ES-I3 (cell line): Measurements from ENCODE around the gene TJP2.

Experiments used
- H3K36me3 ChIP-seq: 2 replicates; pipeline ENCODE4 v1.6.1; 2013; ENCODE audit warnings: mild to moderate bottlenecking, low read length, control low read depth, moderate library complexity; ENCODE audit not compliant: insufficient read depth
- H3K4me1 ChIP-seq: 2 replicates; pipeline ENCODE4 v1.6.1; 2013; ENCODE audit warnings: mild to moderate bottlenecking, control low read depth, low read length; ENCODE audit not compliant: insufficient read depth
- H3K9ac ChIP-seq: 2 replicates; pipeline ENCODE4 v1.6.1; 2013; ENCODE audit warnings: low read depth, mild to moderate bottlenecking, low read length, moderate library complexity
- H3K9me3 ChIP-seq: 2 replicates; pipeline ENCODE4 v1.6.1; 2013; ENCODE audit warnings: mild to moderate bottlenecking, low read length, moderate library complexity; ENCODE audit not compliant: control insufficient read depth, insufficient read depth

TJP2 gene

DNA sequence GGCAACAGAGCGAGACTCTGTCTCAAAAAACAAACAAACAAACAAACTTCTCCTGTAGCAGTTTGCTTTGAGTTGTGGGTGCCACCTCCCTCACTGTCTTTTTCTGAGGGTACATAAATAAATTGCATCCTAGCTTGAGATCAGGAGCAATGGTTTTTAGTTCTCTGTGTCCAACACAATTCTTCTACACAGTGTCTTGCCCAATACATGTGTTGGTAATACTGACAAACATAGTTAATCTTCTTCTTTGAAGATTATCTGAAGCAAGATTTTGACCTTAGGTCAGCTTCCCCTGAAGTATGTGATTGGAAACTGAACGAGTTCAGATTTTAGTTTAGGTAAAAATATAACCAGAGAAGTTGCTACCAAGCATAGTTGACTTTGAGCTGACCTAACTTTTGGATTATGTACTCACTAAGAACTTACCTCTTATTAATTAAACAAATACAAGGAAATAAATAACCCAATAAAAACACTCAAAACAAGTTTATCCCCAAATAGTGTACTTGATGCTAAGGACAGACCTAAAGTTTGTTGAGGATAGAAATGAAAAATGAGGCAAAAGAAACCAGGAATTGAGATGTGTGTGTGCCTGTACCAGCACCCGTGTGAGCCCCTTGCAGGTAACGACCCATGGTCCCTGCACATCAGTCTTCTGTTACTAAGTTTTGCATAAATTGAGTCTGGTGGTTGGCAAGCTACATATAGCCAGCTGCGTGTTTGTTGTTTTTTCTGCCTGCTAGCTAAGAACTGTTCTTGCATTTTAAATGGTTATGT lies 16.2 kb downstream of the TJP2 start:
- Histone ChIP-seq H3K9ac (no peak overlapping the region), H3K9me3 (no peaks in the 10 kb centered on the region), H3K36me3 (no peaks in the 10 kb centered on the region), H3K4me1 (peaks cover 4% of the 10 kb centered on the region; the same call in 1 of the 2 replicates)

DNA sequence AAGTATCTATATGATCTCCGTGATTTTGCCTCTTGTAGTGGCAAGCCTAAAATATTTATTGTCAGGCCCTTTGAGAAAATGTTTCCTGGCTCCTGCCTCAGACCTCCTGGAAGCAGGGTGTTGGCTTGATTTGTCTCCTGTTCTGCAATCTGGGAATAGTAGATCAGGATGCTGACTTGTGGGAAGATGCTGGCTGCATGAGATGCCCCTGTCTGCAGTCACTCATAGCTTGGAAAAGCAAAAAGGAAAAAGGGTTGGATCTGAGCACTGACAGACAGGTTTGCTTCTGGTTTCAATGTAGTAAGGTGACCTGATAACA lies 16.7 kb downstream of the TJP2 start:
- peaks cover 4% of the 10 kb centered on the region; the same call in 1 of the 2 replicates for H3K4me1 ChIP-seq
- no peaks in the 10 kb centered on the region for H3K36me3 ChIP-seq
- no peak overlapping the region for H3K9ac ChIP-seq
- H3K9me3 ChIP-seq = no peaks in the 10 kb centered on the region

DNA sequence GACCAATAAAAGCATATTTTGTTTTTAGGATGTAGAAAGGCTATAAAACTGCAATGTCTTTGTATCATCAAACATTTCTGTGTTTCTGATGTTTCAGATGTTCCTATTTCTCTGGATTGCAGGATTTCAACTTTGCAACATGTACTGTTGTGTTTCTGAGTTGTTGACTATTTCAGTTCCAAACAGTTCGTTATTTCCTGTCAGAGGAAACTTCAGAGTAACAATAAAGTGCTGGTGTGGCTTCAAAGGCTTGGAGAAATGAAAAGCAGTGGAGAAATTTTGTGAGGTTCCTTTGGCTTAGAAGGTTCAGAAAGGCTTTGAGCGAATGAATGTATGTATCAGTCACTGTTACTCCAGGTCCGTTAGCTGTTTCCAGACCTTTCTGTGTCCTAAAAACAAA lies 17.2 kb downstream of the TJP2 start:
- Histone ChIP-seq H3K36me3 (no peaks in the 10 kb centered on the region), H3K4me1 (peaks cover 4% of the 10 kb centered on the region; the same call in 1 of the 2 replicates), H3K9me3 (no peaks in the 10 kb centered on the region), H3K9ac (no peak overlapping the region)

DNA sequence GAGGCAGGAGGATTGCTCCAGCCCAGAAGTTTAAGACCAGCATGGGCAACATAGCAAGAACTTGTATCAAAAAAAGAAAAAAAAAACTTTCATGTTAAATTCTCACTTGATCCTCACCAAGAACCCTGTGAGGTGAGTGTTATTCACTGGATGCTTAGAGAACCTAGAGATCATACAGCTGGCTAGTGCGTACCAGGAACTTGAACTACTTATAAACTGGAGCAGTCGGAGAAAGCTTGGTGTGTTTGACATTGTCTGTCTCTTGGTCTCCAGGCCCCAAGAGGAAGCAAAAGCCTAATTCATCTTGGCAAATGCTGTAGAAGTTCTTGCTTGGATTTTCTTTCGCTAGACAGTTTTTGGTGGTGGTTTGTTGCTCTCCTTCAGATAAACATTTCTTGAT lies 18.1 kb downstream of the TJP2 start:
- no peaks in the 10 kb centered on the region for H3K9me3 ChIP-seq
- H3K36me3 ChIP-seq = no peaks in the 10 kb centered on the region
- no peak overlapping the region for H3K9ac ChIP-seq
- H3K4me1 ChIP-seq = peaks cover 4% of the 10 kb centered on the region; the same call in 1 of the 2 replicates

DNA sequence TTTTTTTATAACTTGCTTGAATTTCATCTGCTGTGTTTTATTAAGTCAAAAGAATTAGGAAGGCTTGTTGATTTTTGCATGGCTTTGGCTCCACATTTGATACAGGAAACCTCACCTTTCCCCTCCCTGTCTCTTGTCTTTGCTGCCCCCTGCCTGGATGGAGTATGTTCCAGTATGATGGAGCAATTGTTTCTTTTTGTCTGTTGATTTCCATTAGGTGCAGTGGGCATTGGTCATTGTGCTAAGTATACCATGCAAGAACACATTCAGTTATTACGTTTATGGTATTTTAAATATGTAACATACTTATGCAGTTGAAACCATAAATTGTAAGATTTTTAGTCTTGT lies 19.6 kb downstream of the TJP2 start:
- H3K4me1 ChIP-seq = peaks cover 4% of the 10 kb centered on the region; the same call in 1 of the 2 replicates
- no peaks in the 10 kb centered on the region for H3K9me3 ChIP-seq
- H3K36me3 ChIP-seq = no peaks in the 10 kb centered on the region
- H3K9ac ChIP-seq = no peak overlapping the region

DNA sequence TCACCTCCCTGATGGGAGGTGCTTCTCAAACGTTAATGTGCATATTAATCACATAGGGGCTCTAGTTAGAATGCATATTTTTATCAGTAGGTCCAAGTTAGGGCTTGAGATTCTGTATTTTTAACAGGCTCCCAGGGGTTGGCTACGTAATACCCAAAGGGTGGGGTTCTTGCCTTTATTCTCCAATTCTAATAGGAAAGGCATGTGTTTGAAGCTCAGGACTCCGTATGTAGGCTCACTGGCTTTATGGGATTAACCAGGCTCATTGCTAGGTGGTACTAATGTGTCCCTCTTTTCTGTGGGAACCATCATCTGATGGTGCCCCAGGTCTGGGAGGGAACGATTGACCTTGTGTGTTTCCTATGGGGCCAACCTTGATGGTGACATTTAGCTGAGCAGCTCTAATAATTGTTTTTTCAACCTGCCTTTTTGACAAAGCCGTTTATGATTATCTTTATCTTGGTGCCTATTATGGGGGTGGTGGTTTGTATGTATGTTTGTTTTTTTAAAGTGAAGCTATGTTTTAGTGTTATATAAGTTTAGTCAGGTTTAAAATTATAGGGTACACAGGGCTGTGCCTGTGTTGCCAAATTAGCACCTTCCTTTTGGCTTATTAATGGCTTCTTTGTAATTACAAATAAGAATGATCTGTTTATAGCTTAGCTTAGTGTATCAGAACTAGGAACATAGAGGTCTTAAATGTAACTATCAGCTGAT lies 20.8 kb downstream of the TJP2 start:
- H3K9ac ChIP-seq = no peak overlapping the region
- no peaks in the 10 kb centered on the region for H3K9me3 ChIP-seq
- H3K36me3 ChIP-seq = no peaks in the 10 kb centered on the region
- H3K4me1 ChIP-seq = peaks cover 11% of the 10 kb centered on the region

DNA sequence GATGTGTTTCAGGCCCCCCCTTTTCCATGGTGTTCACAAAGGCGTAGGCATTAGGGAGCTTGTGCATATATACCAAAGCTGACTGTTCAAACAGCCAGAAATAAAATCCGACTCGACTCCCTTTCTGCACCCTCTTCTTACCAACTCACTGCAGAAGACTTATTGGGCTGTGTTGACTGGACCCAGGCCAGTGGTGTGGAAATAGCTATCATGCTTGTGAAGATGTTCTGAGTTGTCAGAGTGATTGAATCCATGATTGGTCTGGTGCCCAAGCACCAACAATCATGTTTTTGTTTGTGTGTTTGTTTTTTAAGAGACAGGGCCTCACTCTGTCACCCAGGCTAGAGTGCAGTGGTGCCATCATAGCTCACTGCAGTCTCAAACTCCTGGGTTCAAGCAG lies 21.6 kb downstream of the TJP2 start:
- Histone ChIP-seq H3K9ac (no peak overlapping the region), H3K4me1 (peaks cover 17% of the 10 kb centered on the region), H3K9me3 (no peaks in the 10 kb centered on the region), H3K36me3 (no peaks in the 10 kb centered on the region)

DNA sequence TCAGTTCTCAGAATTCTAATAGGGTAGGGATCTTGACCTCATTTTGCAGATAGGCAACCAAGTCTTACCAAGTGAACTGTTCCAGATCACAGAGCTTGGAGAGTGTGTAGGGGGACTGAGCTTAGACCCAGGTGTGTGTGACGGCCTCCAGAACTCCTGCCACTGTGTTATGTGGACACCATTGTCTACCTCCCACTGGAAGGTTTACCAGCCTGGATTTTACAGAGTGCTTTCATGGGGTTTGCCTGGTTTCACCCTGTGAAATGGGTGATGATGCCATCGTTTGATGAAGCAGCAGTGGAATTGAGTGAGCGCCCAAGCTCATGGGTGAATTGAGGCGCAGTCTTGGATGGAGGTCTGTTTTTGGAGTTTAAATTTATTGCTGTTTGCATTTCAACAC lies 23.6 kb downstream of the TJP2 start:
- H3K9me3 ChIP-seq = no peaks in the 10 kb centered on the region
- peaks cover 19% of the 10 kb centered on the region for H3K4me1 ChIP-seq
- H3K9ac ChIP-seq = no peak overlapping the region
- no peaks in the 10 kb centered on the region for H3K36me3 ChIP-seq

DNA sequence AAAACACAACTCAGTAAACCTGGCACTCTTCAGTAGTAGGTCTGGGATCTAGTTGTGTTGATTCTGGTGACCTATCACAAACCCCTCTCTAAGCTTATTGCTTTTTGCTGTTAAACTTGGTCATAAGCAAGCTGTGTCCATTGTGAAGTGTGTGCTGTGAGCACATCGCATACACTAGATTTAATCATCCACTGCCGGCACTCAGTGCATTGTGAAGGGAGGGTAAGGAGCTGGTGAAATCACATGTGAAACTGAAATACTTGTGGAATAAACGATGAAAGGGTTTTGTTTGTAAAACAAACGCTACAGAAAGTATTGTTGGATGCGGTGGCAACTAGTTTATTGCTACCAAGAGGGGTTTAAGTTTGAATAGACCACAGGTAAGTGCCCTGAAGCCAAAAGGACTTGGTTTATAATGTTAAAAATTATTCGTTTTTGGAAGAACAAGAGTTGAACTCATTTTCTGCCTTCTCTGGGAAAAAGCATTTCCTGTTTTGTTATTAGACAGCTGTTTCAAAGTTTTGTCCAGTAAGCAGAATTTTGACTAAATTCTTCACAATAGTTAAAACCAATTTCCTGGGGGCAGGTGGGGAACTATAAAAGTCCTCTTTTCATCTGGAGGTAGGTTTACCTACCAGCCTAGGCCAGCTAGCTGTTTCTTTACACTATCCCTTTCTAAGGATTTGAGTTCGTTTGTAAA lies 24.6 kb downstream of the TJP2 start:
- Histone ChIP-seq H3K36me3 (no peaks in the 10 kb centered on the region), H3K9ac (no peak overlapping the region), H3K4me1 (peaks cover 19% of the 10 kb centered on the region), H3K9me3 (no peaks in the 10 kb centered on the region)

DNA sequence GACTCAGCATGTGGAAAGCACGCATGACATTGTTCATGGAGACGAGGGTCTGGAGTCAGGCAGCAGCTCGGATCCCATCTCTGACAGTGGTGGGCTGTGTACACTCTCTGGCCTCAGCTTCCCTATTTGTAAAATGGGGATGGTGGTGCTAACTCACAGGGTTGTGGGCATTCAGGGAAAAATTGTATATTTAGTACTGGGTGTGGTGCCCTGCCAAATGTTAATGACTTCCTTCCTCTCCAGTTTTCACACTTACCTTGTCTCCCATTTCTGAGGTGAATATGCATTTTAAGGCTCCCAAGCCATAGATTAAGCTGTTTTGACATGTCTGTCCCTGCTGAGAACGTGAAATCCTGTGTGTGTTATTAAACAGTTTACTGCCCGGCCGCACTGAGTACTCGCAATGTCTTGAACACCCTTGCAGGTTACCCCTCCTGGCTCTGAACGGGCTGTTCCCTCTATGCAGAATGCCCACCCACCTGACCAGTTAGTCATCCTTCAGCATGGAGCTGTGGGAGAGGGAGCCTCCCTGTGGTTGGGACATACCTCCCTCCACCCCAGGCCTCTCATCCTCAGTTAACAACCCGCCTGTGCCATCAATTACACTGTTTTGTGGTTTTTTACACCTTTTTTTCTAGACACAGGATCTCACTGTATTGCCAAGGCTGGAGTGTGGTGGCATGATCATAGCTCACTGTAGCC lies 25.8 kb downstream of the TJP2 start:
- Histone ChIP-seq H3K4me1 (peaks cover 30% of the 10 kb centered on the region), H3K36me3 (no peaks in the 10 kb centered on the region), H3K9me3 (no peaks in the 10 kb centered on the region), H3K9ac (no peak overlapping the region)

DNA sequence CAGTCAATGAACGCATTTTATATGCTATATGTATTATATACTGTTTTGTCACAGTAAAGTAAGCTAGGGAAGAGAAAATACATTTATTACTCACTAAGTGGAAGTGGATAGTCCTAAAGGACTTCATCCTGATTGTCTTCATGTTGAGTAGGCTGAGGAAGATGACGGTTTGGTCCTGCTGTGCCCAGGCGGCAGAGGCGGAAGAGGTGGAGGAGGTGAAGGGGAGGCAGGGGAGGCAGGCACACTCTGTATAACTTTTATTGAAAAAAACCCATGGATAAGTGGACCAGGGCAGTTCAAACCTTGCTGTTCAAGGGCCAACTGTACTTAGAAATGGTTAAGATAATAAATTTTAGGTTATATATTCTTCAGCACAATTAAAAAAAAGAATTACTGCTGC lies 28.5 kb downstream of the TJP2 start:
- H3K36me3 ChIP-seq = no peaks in the 10 kb centered on the region
- peaks cover 45% of the 10 kb centered on the region for H3K4me1 ChIP-seq
- no peaks in the 10 kb centered on the region for H3K9me3 ChIP-seq

DNA sequence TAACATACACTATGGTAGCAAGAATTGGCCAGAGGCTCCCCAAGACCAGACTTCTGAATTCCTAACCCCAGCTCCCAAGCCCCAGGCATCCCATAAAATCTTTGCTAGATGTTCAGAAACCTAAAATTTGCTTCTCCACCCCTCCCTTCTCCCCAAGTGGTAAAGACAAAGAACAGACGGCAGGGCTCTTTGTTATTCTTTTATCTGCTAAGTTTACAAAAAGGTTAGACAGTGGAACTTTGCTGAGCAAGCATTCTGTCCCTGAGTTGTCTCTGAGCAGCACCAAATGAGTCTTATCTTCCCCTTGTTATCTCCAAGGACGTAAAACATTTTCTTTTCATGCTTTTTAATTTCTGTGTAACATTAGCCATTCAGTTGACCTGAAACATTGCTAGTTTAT lies 30.2 kb downstream of the TJP2 start:
- H3K36me3 ChIP-seq = no peaks in the 10 kb centered on the region
- peaks cover 48% of the 10 kb centered on the region for H3K4me1 ChIP-seq
- H3K9ac ChIP-seq = no peak overlapping the region
- no peaks in the 10 kb centered on the region for H3K9me3 ChIP-seq

More for the DNA sequence above, 28.5 kb downstream of the TJP2 start:
- H3K9ac ChIP-seq = no peak overlapping the region

DNA sequence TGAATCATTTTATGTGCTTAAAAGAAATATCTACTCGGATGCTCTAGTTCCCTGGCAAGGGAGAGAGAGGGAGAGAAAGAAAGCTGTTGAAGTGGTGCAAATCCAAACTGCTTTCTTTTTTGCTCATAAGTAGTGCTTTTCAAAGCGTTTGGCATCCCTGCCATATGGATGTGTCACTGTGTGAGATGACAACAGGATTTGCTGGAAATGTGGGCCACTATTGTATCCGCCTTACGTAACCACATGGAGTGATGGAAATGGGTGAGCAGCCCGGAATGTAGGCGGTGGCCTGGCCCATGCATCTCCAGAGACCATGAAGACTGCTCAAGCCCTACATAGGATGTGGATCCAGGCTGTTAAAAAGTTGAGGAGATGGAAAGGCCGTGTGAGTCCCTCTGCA lies 30.8 kb downstream of the TJP2 start:
- no peaks in the 10 kb centered on the region for H3K36me3 ChIP-seq
- no peak overlapping the region for H3K9ac ChIP-seq
- H3K4me1 ChIP-seq = peaks cover 43% of the 10 kb centered on the region
- no peaks in the 10 kb centered on the region for H3K9me3 ChIP-seq

DNA sequence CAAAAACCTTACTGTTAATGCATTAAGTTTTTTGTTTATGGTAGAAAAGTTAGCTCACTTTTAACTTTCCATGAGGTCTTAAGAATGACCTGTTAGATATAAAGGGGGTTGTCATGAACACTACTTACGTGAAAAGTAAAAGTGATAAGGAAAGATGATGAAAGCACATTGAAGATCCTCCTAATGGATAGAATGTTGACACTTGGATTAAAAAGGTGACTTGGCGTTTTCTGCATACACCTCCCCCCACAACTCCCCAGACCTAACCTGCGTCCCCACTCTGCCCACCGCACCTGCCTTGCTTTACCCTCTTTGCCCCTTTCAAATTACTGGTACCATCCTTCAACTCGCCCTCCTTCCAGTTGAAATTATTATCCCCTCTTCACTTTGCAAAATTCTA lies 32.0 kb downstream of the TJP2 start:
- H3K36me3 ChIP-seq = no peaks in the 10 kb centered on the region
- peaks cover 36% of the 10 kb centered on the region for H3K4me1 ChIP-seq
- H3K9ac ChIP-seq = no peak overlapping the region
- H3K9me3 ChIP-seq = no peaks in the 10 kb centered on the region
